ENCODE data around the gene SH2D3A. TPM values are rescaled to one million over a fixed set of nuclear protein-coding genes. Genes with fewer than 3 reads are reported as not detected.

SH2D3A gene
- polyA plus RNA-seq, 3 donors, result 0.11 TPM; not detected in 2

GRCh38 chr19:6721138-6721474 is 46.1 kb downstream of the SH2D3A start:
- no peaks in the 10 kb centered on the region for H3K79me2 ChIP-seq (ENCODE audit: insufficient read depth, low read length)
- Mint-ChIP-seq H3K27ac (peak overlapping the region in 6 of 7 donors; percentile 70 to 92 (median 88)), H3K27me3 (ENCODE audit: low read depth in 3 of 3) (peaks cover 9 to 18% (median 11%) of the 10 kb centered on the region in 3 donors), H3K4me1 (peaks cover 61% of the 10 kb centered on the region), H3K4me3 (peak overlapping the region; percentile 16 to 82), H3K9me3 (peaks cover 0 to 7% (median 2%) of the 10 kb centered on the region in 7 donors), H3K36me3 (no peaks in the 10 kb centered on the region)
- peaks cover 57 to 67% of the 10 kb centered on the region in 2 donors for H3K4me1 ChIP-seq (ENCODE audit: control insufficient read depth in 1 of 2, insufficient read depth in 2 of 2, low read length in 2 of 2)
- peak overlapping the region; percentile 37 to 72 for H3K27ac ChIP-seq (ENCODE audit: low read depth in 1 of 2, low read length in 2 of 2)
- H3K36me3 ChIP-seq (replicated peaks in 1 of 2; ENCODE audit: control insufficient read depth in 1 of 2, insufficient read depth in 2 of 2, low read length in 2 of 2), result no peaks in the 10 kb centered on the region
- TF ChIP-seq, protein P1, sequence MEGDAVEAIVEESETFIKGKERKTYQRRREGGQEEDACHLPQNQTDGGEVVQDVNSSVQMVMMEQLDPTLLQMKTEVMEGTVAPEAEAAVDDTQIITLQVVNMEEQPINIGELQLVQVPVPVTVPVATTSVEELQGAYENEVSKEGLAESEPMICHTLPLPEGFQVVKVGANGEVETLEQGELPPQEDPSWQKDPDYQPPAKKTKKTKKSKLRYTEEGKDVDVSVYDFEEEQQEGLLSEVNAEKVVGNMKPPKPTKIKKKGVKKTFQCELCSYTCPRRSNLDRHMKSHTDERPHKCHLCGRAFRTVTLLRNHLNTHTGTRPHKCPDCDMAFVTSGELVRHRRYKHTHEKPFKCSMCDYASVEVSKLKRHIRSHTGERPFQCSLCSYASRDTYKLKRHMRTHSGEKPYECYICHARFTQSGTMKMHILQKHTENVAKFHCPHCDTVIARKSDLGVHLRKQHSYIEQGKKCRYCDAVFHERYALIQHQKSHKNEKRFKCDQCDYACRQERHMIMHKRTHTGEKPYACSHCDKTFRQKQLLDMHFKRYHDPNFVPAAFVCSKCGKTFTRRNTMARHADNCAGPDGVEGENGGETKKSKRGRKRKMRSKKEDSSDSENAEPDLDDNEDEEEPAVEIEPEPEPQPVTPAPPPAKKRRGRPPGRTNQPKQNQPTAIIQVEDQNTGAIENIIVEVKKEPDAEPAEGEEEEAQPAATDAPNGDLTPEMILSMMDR (IDR thresholded peaks at IDR 0.05), result no peak
- intact Hi-C loops (cut with micrococcal nuclease), result loop anchor here in 1 of 2 donors (5.0 kb wide), 1 partner anchor 34 kb away; no protein-coding TSS in a partner anchor
- peaks cover 0 to under 1% of the 10 kb centered on the region in 2 donors for H3K27me3 ChIP-seq (ENCODE audit: control insufficient read depth in 2 of 2, insufficient read depth in 2 of 2, low read length in 2 of 2)
- H3K4me2 ChIP-seq (replicated peaks; ENCODE audit: extremely low read depth, low read length, poor library complexity, severe bottlenecking), result peak overlapping the region; percentile 68
- no peaks in the 10 kb centered on the region for H3K9me3 ChIP-seq (replicated peaks in 1 of 2; ENCODE audit: control insufficient read depth in 1 of 2, insufficient read depth in 1 of 2, low read length in 2 of 2)
- no peak overlapping the region for H3K9ac ChIP-seq (ENCODE audit: insufficient read depth, low read length, poor library complexity, severe bottlenecking)
- no peak overlapping the region for H2AFZ ChIP-seq (ENCODE audit: insufficient read depth, low read depth, low read length, poor library complexity, severe bottlenecking)
- no peak for DNase-seq
- no peaks in the 10 kb centered on the region for H4K20me1 ChIP-seq (ENCODE audit: insufficient read depth, low read length)
- peak overlapping the region in 1 of 3 experiments; percentile 58 for H3K4me3 ChIP-seq (replicated peaks in 1 of 3; ENCODE audit: low read depth in 2 of 3, low read length in 3 of 3)

DNA sequence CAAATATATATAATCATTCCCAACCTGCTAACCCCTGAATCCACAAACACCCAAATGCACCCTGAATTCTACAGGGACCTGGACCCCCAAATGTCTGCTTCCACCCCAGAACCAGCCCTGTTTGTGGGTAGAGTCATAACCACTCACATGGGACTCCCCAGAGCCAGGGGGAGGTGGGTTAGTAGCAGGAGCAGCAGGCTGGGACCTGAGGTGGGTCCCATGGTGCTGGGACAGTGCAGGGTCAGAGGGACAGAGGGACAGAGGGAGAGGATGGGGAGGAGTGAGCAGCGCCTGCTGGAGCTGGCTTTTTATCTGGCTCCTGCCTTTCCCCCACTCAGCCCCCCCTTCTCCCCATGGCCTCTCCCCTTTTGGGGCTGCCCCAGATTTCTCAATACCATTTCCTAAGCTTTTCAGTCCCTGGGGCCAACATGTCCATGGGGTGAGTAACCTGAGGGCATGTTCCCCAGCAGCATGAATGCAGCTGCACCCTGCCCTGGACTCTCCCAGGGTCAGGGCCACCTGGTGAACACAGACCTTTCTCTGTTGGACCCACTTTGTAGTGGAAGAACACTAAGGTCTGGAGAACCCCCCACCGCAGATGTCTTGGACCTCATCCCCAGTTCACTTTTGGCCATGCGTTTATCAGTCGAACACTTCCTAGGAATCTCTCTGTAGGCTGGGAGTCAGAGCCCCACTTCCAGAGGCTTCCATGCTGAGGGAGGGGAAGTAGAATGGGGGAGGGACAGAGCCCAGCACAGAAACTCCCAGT is 46.7 kb downstream of the SH2D3A start, which contains the start of gene C3:
C3 (minus strand) TSS at position 282 of the 769 bp plus-strand sequence; CDS start at position 221, 61 bp downstream.
- DNase-seq, result peak; percentile 83 to 96 (median 85)
- WGBS (ENCODE audit: insufficient coverage), result 97% methylated on average over 3 of the region's 4 CpGs
- Mint-ChIP-seq H3K27me3 (ENCODE audit: low read depth in 3 of 3) (peaks cover 9 to 17% (median 12%) of the 10 kb centered on the region in 3 donors), H3K9me3 (peaks cover 0 to 6% (median 2%) of the 10 kb centered on the region in 7 donors), H3K4me1 (peaks cover 60% of the 10 kb centered on the region), H3K27ac (peak within 1 kb of the TSS; percentile 34 to 92 (median 87)), H3K36me3 (no peaks in the 10 kb centered on the region), H3K4me3 (peak within 1 kb of the TSS; percentile 16 to 82)
- Histone ChIP-seq H4K20me1 (ENCODE audit: insufficient read depth, low read length) (no peaks in the 10 kb centered on the region), H3K79me2 (ENCODE audit: insufficient read depth, low read length) (no peaks in the 10 kb centered on the region), H3K9me3 (replicated peaks in 1 of 2; ENCODE audit: control insufficient read depth in 1 of 2, insufficient read depth in 1 of 2, low read length in 2 of 2) (no peaks in the 10 kb centered on the region), H2AFZ (ENCODE audit: insufficient read depth, low read depth, low read length, poor library complexity, severe bottlenecking) (no peak within 1 kb of the TSS), H3K4me1 (ENCODE audit: control insufficient read depth in 1 of 2, insufficient read depth in 2 of 2, low read length in 2 of 2) (peaks cover 57 to 66% of the 10 kb centered on the region in 2 donors), H3K9ac (ENCODE audit: insufficient read depth, low read length, poor library complexity, severe bottlenecking) (no peak within 1 kb of the TSS), H3K4me3 (replicated peaks in 1 of 3; ENCODE audit: low read depth in 2 of 3, low read length in 3 of 3) (peak within 1 kb of the TSS in 1 of 3 experiments; percentile 58), H3K36me3 (replicated peaks in 1 of 2; ENCODE audit: control insufficient read depth in 1 of 2, insufficient read depth in 2 of 2, low read length in 2 of 2) (no peaks in the 10 kb centered on the region), H3K4me2 (replicated peaks; ENCODE audit: extremely low read depth, low read length, poor library complexity, severe bottlenecking) (peak within 1 kb of the TSS; percentile 68), H3K27me3 (ENCODE audit: control insufficient read depth in 2 of 2, insufficient read depth in 2 of 2, low read length in 2 of 2) (peaks cover 0 to 3% of the 10 kb centered on the region in 2 donors), H3K27ac (ENCODE audit: low read depth in 1 of 2, low read length in 2 of 2) (peak within 1 kb of the TSS; percentile 37 to 72)
- TF ChIP-seq, protein P1 (IDR thresholded peaks at IDR 0.05), result no peak
- intact Hi-C loops (cut with micrococcal nuclease), result loop anchor here in 1 of 2 donors (5.0 kb wide), 1 partner anchor 33 kb away; no protein-coding TSS in a partner anchor

All from CD14-positive monocyte (primary cell).